ENCODE results near the gene HSH2D. TPM values are rescaled to one million over a fixed set of nuclear protein-coding genes. Genes with fewer than 3 reads are reported as not detected.
"Not testable (repeated sequence)": the region's sequence is repeated elsewhere in the genome, so short reads cannot be mapped to it uniquely, and the experiment has no call there.

The HSH2D gene
- total RNA-seq, 2 donors from 2014 or later: 27.7 to 31.8 TPM

DNA sequence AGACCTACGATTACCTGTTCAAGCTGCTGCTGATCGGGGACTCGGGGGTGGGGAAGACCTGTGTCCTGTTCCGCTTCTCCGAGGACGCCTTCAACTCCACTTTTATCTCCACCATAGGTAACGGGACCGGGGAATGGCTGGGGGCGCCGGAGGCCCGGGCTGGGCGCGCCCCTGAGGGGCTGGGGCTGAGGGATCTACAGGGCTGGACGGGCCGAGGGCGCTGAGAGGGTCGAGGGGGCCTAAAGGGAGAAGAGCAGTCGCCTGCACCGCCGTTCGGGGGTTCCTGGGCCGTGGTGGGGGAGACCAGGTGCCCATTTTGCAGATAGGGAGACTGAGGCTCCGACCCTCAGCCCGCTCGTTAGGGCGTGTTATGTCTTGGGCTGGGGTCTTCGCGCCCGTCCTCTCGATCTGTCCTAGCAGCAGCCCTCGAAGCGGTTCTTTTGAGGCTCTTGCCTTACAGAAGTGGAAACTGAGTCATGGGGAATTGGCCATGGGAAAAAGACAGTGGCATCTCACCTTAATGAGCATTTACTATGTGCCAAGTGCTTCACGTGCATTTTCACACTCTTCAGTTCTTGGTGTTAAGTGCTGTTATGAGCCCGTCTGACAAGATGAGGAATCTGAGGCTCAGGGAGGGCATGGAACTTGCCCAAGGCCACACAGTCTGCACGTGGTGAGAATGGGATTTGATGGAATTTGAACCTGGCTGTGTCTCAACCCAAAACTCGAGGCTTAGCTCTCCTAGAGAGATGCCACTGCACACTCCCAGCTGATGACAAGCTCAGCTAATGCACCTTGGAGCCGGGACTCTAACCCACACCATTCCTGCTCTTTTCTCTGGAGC, 31.4 kb upstream of the HSH2D start:
- H3K4me1 Mint-ChIP-seq: peaks cover 29% of the 10 kb centered on the region
- peak overlapping the region; percentile 97 for H3K4me3 Mint-ChIP-seq
- H3K9me3 ChIP-seq (ENCODE audit: control insufficient read depth, low read length, poor library complexity, severe bottlenecking): no peaks in the 10 kb centered on the region
- peaks cover 2% of the 10 kb centered on the region for H3K36me3 Mint-ChIP-seq (ENCODE audit: low read depth)
- DNase-seq: no peak
- peak overlapping the region; percentile 93 for H3K27ac Mint-ChIP-seq
- no peaks in the 10 kb centered on the region for H3K27me3 Mint-ChIP-seq
- ATAC-seq: no peak

DNA sequence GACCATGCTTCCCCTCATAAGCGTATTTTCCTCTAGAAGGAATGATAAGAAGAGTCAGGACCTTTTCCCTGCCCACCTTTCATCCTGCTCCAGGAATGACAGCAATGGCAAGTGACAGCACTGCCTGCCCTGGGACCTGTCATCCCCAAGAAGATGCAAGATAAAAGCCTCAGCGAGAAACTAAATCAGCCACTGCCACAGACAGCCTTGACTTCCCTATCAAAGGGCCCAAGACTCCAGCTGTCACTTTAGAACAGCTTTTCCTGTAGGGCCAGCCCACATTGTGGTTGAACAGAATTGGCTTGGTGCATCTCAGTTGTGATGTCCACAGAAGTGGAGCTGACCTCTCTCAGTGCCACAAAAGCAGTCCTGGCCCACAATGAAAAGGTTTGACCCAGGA, 30.7 kb upstream of the HSH2D start:
- ATAC-seq: no peak
- Mint-ChIP-seq H3K27me3 (no peaks in the 10 kb centered on the region), H3K27ac (peak overlapping the region; percentile 93), H3K4me3 (peak overlapping the region; percentile 97), H3K4me1 (peaks cover 36% of the 10 kb centered on the region), H3K36me3 (ENCODE audit: low read depth) (peaks cover 2% of the 10 kb centered on the region)
- H3K9me3 ChIP-seq (ENCODE audit: control insufficient read depth, low read length, poor library complexity, severe bottlenecking): no peaks in the 10 kb centered on the region
- no peak for DNase-seq

DNA sequence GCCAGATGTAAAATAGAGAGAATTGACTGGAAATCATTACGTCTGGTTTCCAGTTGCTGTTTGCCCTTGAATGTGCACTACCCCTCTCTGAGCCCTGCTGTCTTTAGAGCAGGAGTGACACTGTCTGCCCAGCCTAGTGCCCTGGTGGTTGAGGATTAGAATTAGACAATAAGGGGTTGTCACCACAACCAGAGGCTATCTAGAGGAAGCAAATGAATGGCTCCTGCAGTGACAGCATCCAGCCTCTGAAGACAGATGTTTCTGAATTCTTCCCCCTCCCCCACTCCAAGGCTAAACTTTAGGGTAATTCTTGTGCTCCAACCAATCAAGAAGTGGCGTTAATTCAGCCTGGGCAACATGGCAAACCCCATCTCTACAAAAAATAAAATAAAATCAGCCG, 29.8 kb upstream of the HSH2D start:
- ATAC-seq: no peak
- Mint-ChIP-seq H3K4me3 (peak overlapping the region; percentile 3), H3K27ac (no peak overlapping the region), H3K36me3 (ENCODE audit: low read depth) (peaks cover 2% of the 10 kb centered on the region), H3K27me3 (no peaks in the 10 kb centered on the region), H3K4me1 (peaks cover 42% of the 10 kb centered on the region)
- H3K9me3 ChIP-seq (ENCODE audit: control insufficient read depth, low read length, poor library complexity, severe bottlenecking): no peaks in the 10 kb centered on the region
- no peak for DNase-seq

DNA sequence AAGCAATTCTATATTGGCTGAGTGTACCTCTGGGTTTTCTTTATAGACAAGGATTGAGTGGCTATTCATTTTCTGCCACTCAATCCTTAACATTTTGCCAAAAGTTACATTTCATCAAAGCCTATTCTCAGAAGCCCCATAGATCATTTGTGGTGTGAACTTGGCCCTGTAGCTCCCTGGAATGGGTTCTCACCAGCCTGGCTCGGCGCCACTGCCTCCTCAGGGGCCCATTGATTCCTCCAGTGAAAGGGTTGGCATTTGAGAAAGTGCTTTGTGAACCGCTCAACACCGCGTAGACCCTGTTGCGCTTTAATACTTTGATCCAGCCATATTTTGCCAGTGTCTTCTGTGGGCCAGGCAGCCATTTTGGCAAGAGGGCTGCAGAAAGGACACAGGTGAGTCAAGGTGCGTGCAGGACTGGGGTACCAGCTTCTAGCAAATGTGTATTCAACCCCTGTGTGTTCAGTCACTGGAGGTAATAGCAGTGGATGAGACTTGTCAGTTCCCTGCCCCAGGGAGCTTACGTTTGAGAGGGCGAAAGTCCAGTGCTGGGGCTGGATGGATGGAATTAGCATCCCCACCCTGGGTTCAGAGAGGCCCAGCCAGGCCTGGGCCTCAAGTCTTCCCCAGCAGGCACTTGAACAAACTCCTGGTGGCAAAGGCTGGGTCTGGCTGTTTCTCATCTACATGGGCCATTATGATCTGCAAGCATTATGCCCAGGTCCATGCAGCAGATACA, 28.0 kb upstream of the HSH2D start:
- H3K27ac Mint-ChIP-seq: peak overlapping the region; percentile 39
- no peaks in the 10 kb centered on the region for H3K9me3 ChIP-seq (ENCODE audit: control insufficient read depth, low read length, poor library complexity, severe bottlenecking)
- H3K4me3 Mint-ChIP-seq: no peak overlapping the region
- H3K4me1 Mint-ChIP-seq: peaks cover 46% of the 10 kb centered on the region
- ATAC-seq (no peak), DNase-seq (no peak)
- H3K36me3 Mint-ChIP-seq (ENCODE audit: low read depth): peaks cover 2% of the 10 kb centered on the region
- no peaks in the 10 kb centered on the region for H3K27me3 Mint-ChIP-seq

DNA sequence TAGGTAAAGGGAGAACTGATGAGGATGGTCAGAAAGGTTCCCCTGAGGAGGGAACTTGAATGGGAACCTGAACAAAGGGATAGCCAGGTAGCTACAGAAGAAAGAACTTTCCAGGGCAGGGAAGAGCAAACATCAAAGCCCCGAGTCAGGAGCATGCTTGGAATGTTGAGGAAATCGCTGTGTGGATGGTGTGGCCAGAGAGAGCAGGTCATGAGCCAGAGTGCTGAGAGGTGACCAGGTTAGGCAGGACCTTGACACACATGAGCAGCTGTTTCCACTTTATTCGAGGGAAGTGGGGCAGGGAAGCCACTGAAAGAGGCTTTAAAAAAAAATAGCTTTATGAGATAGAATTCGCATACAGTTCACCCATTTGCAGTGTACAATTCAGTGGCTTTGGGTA, 27.4 kb upstream of the HSH2D start:
- H3K9me3 ChIP-seq (ENCODE audit: control insufficient read depth, low read length, poor library complexity, severe bottlenecking): no peaks in the 10 kb centered on the region
- DNase-seq (no peak), ATAC-seq (no peak)
- Mint-ChIP-seq H3K4me3 (no peak overlapping the region), H3K4me1 (peaks cover 45% of the 10 kb centered on the region), H3K27ac (peak overlapping the region; percentile 93), H3K27me3 (no peaks in the 10 kb centered on the region), H3K36me3 (ENCODE audit: low read depth) (peaks cover 2% of the 10 kb centered on the region)

DNA sequence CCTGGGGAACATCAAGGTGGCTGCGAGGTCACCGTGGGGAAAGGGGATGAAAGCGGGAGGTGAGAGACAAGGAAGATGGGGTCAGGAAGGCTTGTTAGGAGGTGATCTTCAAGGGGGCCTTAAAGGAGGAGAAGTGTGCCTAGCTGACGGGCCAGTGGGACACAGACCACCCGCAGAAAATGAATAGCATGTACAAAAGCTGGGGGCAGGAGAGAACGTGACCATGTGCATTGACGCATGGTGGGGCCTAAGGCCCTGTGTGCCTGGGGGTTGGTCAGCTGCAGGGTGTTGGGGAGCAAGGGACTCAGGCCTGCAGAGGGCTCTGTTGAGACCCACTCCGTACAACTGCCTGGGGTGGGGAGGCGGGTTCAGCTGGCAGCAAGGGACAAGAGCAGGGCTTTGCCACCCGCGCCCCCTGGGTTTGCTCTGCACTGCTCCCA, 25.9 kb upstream of the HSH2D start:
- no peak for ATAC-seq
- Mint-ChIP-seq H3K27me3 (no peaks in the 10 kb centered on the region), H3K4me3 (peak overlapping the region; percentile 68), H3K27ac (peak overlapping the region; percentile 93), H3K4me1 (peaks cover 40% of the 10 kb centered on the region), H3K36me3 (ENCODE audit: low read depth) (peaks cover 2% of the 10 kb centered on the region)
- DNase-seq: no peak
- no peaks in the 10 kb centered on the region for H3K9me3 ChIP-seq (ENCODE audit: control insufficient read depth, low read length, poor library complexity, severe bottlenecking)

DNA sequence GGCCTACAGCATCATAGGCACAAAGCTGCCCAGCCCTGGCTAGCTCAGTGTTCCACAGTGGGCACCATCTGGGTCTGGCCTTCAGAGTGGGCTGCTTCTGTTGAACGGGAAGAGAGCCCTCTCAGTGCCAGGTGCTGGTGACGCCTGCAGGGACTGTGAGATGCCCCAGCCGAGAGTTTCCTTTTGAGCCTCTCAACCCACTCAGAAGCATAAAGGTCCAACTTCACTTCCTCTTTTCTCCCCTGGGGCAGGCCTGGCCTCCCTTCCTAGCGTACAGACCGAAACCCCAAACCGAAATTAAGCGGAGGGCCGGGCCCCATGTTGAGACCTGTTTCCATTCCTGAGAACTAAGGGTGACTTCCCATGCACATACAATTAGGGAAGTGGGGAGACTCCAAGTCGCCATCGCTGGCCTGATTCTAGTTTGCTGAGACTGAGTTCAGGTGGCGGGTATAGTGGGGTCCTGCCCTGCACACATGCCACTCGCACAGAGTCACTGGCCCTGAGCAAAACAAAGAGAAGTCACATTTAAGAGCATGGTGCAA, 24.9 kb upstream of the HSH2D start:
- ATAC-seq (peak; percentile 69), DNase-seq (no peak)
- H3K27ac Mint-ChIP-seq: peak overlapping the region; percentile 93
- H3K9me3 ChIP-seq (ENCODE audit: control insufficient read depth, low read length, poor library complexity, severe bottlenecking): no peaks in the 10 kb centered on the region
- H3K36me3 Mint-ChIP-seq (ENCODE audit: low read depth): peaks cover 2% of the 10 kb centered on the region
- H3K4me3 Mint-ChIP-seq: peak overlapping the region; percentile 68
- H3K27me3 Mint-ChIP-seq: no peaks in the 10 kb centered on the region
- H3K4me1 Mint-ChIP-seq: peaks cover 37% of the 10 kb centered on the region

DNA sequence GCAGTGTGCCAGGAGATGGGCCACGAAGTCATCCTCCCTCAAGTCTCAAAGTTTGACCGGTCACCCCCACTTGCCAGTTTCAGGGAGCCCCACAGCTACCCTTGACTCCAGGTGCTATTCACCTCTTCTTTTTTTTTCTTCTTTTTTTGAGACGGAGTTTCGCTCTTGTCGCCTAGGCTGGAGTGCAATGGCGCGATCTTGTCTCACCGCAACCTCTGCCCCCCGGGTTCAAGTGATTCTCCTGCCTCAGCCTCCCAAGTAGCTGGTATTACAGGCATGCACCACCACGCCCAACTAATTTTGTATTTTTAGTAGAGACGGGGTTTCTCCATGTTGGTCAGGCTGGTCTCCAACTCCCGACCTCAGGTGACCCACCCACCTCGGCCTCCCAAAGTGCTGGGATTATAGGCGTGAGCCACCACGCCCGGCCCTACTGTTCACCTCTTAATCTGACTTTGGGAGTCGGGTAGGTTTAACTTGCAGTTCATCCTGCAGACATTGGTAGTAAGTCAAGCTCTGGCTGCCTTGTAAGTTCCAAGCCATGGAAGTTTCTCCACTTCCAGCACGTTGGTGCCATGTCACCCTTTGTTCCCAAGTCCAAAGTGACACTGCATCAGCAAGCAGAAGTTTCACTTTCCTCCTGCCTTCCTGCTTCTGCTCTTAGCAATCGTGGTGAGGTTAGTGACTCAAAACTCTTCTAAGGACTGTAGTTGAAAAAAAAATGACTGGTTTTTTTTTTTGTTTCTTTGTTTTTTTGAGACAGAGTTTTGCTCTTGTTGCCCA, 24.2 kb upstream of the HSH2D start:
- not testable (repeated sequence) for H3K36me3 Mint-ChIP-seq (ENCODE audit: low read depth); H3K27me3 Mint-ChIP-seq; DNase-seq; H3K9me3 ChIP-seq (ENCODE audit: control insufficient read depth, low read length, poor library complexity, severe bottlenecking)
- peak overlapping the region; percentile 67 for H3K4me3 Mint-ChIP-seq
- ATAC-seq: peak; percentile 77
- H3K27ac Mint-ChIP-seq: peak overlapping the region; percentile 93
- H3K4me1 Mint-ChIP-seq: peaks cover 35% of the 10 kb centered on the region

DNA sequence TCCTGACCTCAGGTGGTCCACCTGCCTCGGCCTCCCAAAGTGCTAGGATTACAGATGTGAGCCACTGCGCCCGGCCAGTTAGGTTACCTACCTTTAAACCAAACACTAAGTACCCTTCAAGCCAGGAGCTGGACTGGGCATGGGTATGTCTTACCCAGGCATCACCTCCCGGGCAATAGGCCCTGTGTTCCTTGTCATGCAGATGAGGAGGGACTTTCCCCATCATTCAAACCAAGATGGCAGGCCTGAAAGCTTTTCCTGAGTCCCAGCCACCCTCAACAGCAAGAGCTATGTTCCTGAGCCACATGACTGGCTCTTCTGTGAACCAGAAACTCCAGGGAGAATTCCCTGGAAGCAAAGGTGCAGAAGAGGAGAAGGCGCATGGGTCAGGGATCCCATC, 22.3 kb upstream of the HSH2D start:
- DNase-seq (no peak), ATAC-seq (no peak)
- no peak overlapping the region for H3K4me3 Mint-ChIP-seq
- H3K4me1 Mint-ChIP-seq: peaks cover 27% of the 10 kb centered on the region
- no peaks in the 10 kb centered on the region for H3K27me3 Mint-ChIP-seq
- H3K27ac Mint-ChIP-seq: no peak overlapping the region
- H3K36me3 Mint-ChIP-seq (ENCODE audit: low read depth): peaks cover 2% of the 10 kb centered on the region
- no peaks in the 10 kb centered on the region for H3K9me3 ChIP-seq (ENCODE audit: control insufficient read depth, low read length, poor library complexity, severe bottlenecking)

DNA sequence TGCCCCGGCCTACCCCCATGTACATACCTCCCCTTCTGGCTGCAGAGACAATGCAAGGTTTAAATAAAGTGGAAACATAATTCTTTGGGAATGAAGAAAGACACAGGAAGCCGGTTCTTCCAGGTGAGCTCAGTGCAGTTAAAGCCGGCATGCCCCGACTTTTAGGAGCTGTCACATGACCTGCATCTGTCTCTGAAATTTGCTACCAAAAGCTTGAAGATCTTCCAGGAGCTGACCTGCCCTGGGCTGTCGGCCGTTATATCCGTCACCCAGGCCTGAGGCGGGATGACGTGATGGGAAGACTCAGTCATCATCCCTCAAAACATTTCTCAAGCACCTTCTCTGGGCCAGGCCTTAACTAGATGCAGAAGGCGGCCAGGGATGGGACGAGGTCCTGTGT, 21.5 kb upstream of the HSH2D start:
- no peaks in the 10 kb centered on the region for H3K27me3 Mint-ChIP-seq
- no peak overlapping the region for H3K4me3 Mint-ChIP-seq
- no peak for DNase-seq
- H3K9me3 ChIP-seq (ENCODE audit: control insufficient read depth, low read length, poor library complexity, severe bottlenecking): no peaks in the 10 kb centered on the region
- no peak overlapping the region for H3K27ac Mint-ChIP-seq
- H3K36me3 Mint-ChIP-seq (ENCODE audit: low read depth): peaks cover 2% of the 10 kb centered on the region
- H3K4me1 Mint-ChIP-seq: peaks cover 24% of the 10 kb centered on the region
- ATAC-seq: no peak

DNA sequence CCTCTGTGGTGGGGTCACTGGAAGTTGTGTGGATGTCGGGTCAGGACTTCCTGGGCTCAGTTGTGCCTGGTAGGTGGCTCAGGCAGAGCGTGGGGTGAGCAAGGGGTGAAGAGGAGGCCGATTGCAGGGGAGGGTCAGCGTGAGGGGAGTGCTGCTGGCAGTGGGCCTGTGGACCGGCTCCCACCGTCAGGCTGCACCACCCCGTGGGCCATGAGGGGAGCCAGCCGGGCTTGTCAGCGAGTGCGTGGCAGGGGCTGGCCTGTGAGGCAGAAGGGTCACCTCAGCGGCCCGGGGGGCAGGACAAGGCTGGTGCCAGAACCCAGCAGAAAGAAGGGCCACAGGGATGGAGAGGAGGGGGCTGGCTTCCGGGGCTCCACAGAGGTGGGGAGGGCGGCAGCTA, 18.5 kb upstream of the HSH2D start:
- H3K27ac Mint-ChIP-seq: peak overlapping the region; percentile 47
- ATAC-seq (no peak), DNase-seq (no peak)
- no peaks in the 10 kb centered on the region for H3K9me3 ChIP-seq (ENCODE audit: control insufficient read depth, low read length, poor library complexity, severe bottlenecking)
- H3K4me3 Mint-ChIP-seq: no peak overlapping the region
- peaks cover 8% of the 10 kb centered on the region for H3K36me3 Mint-ChIP-seq (ENCODE audit: low read depth)
- H3K27me3 Mint-ChIP-seq: no peaks in the 10 kb centered on the region
- H3K4me1 Mint-ChIP-seq: peaks cover 10% of the 10 kb centered on the region

DNA sequence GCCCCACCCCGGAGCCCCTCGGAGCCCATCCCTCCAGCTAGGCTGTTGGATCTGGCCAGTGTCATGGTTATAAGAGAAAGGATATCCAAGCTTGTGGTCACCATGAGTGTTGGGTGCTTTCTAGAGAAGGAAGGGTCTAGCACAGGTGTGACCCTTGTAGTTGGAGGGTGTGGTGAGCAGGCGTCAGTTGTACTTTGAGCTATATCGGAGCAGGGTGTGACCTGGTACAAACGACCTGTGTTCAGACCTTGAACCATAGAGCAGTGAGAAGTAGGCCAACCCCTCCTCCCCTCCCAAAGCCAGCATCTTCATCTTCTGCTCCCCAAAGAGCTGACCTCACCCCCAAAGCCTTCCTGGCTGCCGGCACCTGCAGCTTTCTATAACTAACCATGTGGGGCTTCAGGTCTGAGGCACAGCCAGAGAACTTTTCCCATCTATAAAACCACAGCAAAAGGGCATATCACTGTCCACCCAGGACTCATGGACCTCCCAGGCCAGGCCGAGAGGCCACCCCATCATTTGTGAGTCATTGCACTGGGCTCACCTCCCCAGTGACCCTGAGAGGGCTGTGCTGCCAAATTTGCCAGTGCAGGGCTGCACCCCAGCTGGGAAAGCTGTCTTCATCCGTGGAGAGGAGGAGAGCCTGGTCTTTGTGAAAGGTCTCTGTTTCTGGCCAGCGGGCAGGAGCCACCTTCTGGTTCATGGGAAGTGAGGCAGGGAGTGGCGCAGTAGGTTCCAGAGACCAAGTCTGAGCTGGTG, 17.6 kb upstream of the HSH2D start:
- H3K36me3 Mint-ChIP-seq (ENCODE audit: low read depth): peaks cover 11% of the 10 kb centered on the region
- no peaks in the 10 kb centered on the region for H3K9me3 ChIP-seq (ENCODE audit: control insufficient read depth, low read length, poor library complexity, severe bottlenecking)
- H3K4me1 Mint-ChIP-seq: peaks cover 10% of the 10 kb centered on the region
- no peak overlapping the region for H3K4me3 Mint-ChIP-seq
- no peaks in the 10 kb centered on the region for H3K27me3 Mint-ChIP-seq
- ATAC-seq (no peak), DNase-seq (no peak)
- no peak overlapping the region for H3K27ac Mint-ChIP-seq
